ENCODE data around the gene ZNF136.

The ZNF136 gene

DNA sequence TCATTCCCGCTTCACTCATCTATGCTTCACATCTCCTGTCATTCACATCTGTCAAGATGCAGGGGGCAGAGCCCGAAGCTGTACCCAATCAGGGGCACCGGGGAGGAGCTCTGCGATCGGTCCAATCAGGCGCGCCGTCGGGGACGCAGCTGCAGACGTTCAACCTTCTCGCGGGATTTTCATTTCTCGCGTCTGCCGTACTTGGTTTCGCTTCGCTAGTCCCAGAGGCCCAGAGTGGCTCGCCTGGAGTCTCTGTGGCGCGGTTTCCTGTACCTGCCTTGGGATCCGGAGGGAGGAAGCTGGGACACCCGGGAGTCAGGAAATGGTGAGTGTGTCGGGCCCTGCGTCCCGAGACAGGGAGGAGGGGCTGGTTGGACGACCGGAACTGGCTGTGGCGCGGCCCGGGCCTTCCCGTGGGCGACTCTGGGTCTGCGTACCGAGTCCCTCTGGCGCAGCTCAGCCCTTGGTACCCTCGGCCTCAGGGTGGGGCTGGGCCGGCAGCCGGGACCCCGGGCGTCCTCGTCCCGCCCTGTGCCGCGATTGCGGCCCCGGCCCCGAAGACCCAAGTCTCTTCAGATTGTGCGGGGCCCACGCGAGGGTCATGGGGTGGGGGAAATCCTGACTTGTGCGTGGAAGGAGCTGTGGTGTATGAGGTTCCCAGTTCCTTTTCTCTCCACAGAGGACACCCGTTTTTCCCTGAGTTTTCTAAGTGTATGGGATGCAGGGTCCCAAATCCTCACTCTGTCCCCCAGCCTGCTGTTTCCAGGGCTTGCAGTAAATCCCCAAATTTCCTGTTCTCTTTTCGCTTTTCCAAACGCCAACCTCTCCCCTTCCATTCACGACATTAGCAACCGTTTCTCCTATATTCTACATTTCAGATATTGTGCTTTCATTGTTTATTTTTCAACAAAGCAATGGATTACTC, at the start of gene ZNF136:
Gene ZNF136, plus strand, starts transcription at position 215 of the 925 bp plus-strand sequence. Its CDS starts 108 bp downstream, at position 323.
- DNase-seq = peak; percentile 95

- no peak for DNase-seq
Observed at GRCh38 chr19:12113121-12113520, 49.8 kb upstream of the ZNF136 start.

DNA sequence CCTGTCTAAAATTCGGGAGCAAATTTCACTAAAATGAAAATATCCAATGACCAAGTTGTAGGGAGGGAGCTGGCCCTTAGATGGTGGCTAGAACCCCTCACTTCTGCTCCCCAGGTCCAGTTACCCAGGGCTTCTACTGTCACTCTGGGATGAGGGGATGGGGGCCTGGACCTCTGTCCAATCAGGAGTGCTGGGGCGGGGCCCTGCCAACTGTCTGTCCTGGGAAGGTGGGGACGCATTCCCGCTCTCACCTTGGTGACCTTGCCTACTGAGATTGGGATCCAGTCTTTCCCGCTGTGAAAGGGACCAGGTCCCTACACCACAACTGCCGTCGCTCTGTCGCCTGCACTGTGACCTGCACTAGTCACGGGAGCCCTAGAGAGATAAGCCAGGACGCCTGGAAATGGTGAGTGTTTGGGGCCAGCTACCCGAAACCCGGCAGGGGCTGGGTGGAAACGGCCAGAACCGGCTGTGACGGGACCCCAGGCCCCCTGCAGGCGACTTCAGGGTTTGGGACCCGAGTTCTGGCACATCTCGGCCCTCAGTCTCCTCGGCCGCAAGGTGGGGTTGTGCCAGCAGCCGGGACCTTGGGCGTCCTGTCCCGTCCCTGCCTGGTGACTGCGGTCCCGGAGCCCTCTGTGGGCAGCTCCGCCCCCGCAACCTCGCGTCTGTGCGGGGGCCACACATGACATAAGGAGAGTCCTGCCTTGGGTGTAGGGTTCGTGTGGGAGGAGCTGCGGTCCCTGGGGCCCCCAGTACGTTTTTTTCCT, 45.5 kb upstream of the ZNF136 start:
- no peak for DNase-seq

GRCh38 chr19:12126707-12127106, 36.2 kb upstream of the ZNF136 start:
- no peak for DNase-seq

DNA sequence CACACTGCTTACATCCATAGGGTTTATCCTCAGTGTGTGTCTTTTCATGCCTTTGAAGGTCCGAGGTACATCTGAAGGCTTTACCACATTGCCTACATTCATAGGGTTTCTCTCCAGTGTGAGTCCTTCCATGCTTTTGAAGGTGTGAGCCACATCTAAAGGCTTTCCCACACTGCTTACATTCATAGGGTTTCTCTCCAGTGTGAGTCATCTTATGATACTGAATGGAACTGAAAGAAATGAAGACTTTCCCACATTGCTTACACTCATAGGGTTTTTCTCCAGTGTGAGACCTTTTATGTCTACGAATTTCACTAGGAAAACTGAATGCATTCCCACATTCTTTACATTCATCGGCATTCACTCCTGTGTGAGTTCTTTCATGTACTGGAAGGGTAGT, 29.8 kb upstream of the ZNF136 start:
- no peak for DNase-seq

DNA sequence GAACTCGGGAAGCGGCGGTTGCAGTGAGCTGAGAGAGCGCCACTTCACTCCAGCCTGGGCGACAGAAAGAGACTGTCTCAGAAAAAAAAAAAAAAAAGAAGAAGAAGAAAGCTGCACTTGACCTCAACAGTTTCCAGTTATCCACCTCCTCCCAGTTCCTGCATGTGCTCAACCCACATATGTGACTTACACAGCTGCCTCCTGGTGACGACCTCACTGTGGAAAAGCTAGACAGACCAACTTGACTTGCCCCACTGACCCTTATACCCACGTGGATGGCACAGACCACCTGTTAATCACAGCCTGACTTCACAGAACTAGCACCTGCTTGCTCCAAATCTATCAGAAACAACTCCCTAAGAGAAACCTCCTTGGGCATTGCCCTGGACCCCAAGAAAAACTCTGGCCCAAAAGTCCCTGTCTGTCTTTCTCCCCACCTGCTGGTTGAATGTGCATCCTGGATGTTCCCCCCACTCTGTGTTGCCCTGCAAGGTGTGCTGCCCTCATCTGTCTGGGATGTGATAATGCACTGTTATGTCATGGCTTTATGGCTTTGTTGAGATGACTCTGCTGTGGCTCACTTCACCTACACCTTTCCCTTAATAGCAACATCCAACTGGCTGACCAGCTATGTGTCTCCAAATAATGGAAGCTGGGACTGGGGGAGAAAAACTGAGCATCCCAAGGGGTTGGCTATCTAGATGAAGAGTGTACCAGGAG, 25.5 kb upstream of the ZNF136 start:
- DNase-seq = no peak

GRCh38 chr19:12139269-12139668, 23.6 kb upstream of the ZNF136 start:
- DNase-seq = no peak

DNA sequence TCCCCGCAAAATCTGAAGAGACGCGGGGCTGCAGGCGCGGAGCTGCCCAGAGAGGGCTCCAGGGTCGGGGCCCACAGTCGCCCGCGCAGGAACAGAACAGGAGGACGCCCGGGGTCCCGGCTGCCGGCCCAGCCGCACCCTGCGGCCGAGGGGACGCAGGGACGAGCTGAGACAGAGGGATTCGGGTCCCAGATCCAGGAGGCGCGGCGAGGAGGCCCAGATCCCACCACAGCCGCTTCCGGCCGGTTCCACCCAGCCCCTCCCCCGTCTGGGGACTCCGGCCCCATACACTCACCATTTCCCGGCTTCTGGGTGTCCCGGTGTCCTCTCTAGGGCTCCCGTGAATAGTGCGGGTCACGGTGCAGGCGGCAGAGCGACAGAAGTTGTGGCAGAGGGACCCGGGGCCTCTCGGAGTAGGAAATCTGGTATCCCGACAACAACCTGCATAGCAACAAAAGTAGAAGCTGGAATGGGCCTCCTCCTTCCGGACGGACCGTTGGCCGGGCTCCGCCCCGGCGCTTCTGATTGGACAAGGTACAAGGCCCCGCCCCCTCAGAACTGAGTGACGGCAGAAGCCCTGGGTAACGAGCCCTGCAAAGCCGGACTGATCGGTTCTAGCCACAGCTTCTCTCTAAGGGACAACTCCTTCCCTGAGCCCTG, 22.9 kb upstream of the ZNF136 start, which contains the start of gene ZNF20:
Gene ZNF20, minus strand, starts transcription at position 466 of the 660 bp plus-strand sequence. Its CDS starts 168 bp downstream, at position 298.
- peak; percentile 94 for DNase-seq

- peak; percentile 86 for DNase-seq
Observed at GRCh38 chr19:12140545-12141404, 22.1 kb upstream of the ZNF136 start.

DNA sequence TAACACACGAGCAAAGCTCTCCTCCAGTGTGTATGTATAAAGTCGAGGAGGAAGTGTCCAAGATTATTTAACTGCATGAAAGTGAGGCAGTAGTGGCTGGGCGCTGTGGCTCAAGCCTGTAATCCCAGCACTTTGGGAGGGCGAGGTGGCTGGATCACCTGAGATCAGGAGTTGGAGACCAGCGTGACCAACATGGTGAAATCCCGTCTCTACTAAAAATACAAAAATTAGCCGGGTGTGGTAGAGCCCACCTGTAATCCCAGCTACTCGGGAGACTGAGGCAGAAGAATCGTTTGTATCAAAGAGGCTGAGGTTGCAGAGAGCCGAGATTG, 21.5 kb upstream of the ZNF136 start:
- DNase-seq = no peak

DNA sequence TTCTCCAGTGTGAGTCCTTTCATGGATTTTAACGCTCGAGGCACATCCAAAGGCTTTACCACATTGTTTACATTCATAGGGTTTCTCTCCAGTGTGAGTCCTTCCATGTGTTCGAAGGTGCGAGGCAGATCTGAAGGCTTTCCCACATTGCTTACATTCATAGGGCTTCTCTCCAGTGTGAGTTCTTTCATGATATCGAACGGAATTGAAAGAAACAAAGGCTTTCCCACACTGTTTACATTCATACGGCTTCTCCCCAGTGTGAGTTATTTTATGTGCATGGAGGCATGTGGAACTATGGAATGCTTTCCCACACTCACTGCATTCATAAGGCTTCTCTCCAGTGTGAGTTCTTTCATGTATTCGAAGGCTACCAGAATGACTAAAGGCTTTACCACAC, 17.5 kb upstream of the ZNF136 start:
- no peak for DNase-seq

- no peak for DNase-seq
Observed at GRCh38 chr19:12155324-12155860, 7.5 kb upstream of the ZNF136 start.

GRCh38 chr19:12156223-12157058, 6.5 kb upstream of the ZNF136 start, which contains the start of gene ZNF625:
Gene ZNF625, minus strand, starts transcription at chr19:12156734. Its CDS starts 176 bp downstream, at chr19:12156558.
- DNase-seq = peak; percentile 67

GRCh38 chr19:12159773-12160414, 3.0 kb upstream of the ZNF136 start:
- DNase-seq = no peak

DNA sequence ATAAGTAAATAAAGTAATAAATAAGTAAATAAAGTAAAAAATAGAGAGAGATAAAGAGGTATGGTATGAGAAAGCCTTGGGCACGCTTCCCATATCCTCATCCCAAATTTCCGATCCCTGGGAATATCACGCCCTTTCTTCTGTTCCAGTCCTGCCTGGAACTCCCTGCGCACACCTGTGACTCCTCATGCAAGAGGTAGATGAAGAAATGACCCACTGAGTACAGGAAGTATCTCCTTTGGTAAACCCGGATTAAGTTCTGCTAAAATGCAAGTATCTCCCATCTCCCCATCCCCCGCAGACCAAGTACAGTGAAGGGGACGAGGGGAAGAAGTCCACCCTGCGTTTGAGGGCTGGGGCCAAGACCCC, 399 bp upstream of the ZNF136 start:
- no peak for DNase-seq

- no peak for DNase-seq
Observed at GRCh38 chr19:12163826-12164225, 930 bp downstream of the ZNF136 start.

GRCh38 chr19:12166626-12167025, 3.7 kb downstream of the ZNF136 start:
- DNase-seq = no peak

- no peak for DNase-seq
Observed at GRCh38 chr19:12180377-12180776, 17.5 kb downstream of the ZNF136 start.

GRCh38 chr19:12187625-12188024, 24.7 kb downstream of the ZNF136 start:
- DNase-seq = no peak

All from NCI-H2029 treated with DMSO at 0.1 percent for 48 hours (cell line).